MCF 10A (cell line): ENCODE measurements around the gene XAB2. TPM values are rescaled to one million over a fixed set of nuclear protein-coding genes. Genes with fewer than 3 reads are reported as not detected.
A peak's percentile ranks its signal among the peaks of the same experiment; 100 is the strongest.

ENCODE experiments used
- BruUV-seq: library from RNA; stranded (reverse); fragments of 400-500 nt; replicated peaks from 2 replicates; lab custom pipeline; 2021; lab: Mats Ljungman, UMichigan
- CTCF ChIA-PET: fragments of 300-600 bp; sonication (Branson Sonifier 250); formaldehyde crosslinking; extraction: SDS; loops from one replicate; lab custom pipeline; 2021; ENCODE audit warnings: antibody characterized with exemption, inconsistent platforms; lab: Yijun Ruan, JAX
- POLR2A ChIA-PET: fragments of 300-600, 350-650 bp; sonication (Branson Sonifier 250); formaldehyde crosslinking; extraction: SDS; loops from one replicate; lab custom pipeline; 2020; ENCODE audit warnings: antibody characterized with exemption, inconsistent platforms; lab: Yijun Ruan, JAX
- DNase-seq: peaks from one replicate; pipeline ENCODE4 v3.0.0-alpha.2; 2018; ENCODE audit not compliant: unreplicated experiment
- H3K27ac Mint-ChIP-seq: one replicate; pipeline ENCODE4 v1.8.0; 2022; ENCODE audit warnings: mild to moderate bottlenecking, low read depth, mixed read lengths; ENCODE audit not compliant: unreplicated experiment
- H3K27me3 Mint-ChIP-seq: one replicate; pipeline ENCODE4 v1.8.0; 2022; ENCODE audit warnings: mixed read lengths; ENCODE audit not compliant: insufficient read depth, unreplicated experiment
- H3K36me3 Mint-ChIP-seq: one replicate; pipeline ENCODE4 v1.8.0; 2022; ENCODE audit warnings: mild to moderate bottlenecking, moderate library complexity, mixed read lengths; ENCODE audit not compliant: insufficient read depth, unreplicated experiment
- H3K4me1 Mint-ChIP-seq: one replicate; pipeline ENCODE4 v1.8.0; 2022; ENCODE audit warnings: mixed read lengths; ENCODE audit not compliant: insufficient read depth, unreplicated experiment
- H3K4me3 Mint-ChIP-seq: one replicate; pipeline ENCODE4 v1.8.0; 2022; ENCODE audit warnings: mild to moderate bottlenecking, moderate library complexity, mixed read lengths; ENCODE audit not compliant: unreplicated experiment
- H3K9me3 Mint-ChIP-seq: one replicate; pipeline ENCODE4 v1.8.0; 2022; ENCODE audit warnings: mixed read lengths; ENCODE audit not compliant: unreplicated experiment
- intact Hi-C: fragments of 100-400 bp; cut with micrococcal nuclease; formaldehyde crosslinking; loops from 2 replicates; pipeline ENCODE4 v1.14.1; 2022
- total RNA-seq: library from RNA; stranded (reverse); gene quantifications from 2 replicates; pipeline ENCODE4 v1.2.3, GENCODE V29; 2022
- TF ChIP-seq, protein P1 (sequence below): fragments of 200-600 bp; IDR thresholded peaks from one replicate; pipeline ENCODE4 v1.8.0; 2022; ENCODE audit warnings: antibody characterized with exemption, mild to moderate bottlenecking; ENCODE audit not compliant: unreplicated experiment

XAB2 gene
- total RNA-seq, 1 experiment from 2014 or later, result 28.7 TPM

DNA sequence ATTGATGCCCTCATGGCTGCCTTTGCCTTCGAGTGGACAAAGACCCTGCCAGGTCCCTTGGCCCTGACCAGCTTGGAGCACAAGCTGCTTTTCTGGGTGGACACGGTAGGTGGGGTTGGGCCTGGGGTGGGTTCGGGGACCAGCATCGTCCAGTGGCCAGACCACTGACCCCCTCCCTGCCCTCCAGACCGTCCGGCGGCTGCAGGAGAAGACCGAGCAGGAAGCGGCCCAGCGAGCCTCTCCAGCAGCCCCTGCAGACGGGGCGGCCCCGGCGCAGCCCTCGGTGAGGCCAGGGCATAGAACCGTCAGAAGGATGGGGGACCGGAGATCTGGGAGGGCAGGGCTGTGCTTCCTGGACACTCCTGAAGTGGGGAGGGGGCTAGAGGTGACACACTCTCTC, 23.1 kb downstream of the XAB2 start:
- H3K4me1 Mint-ChIP-seq, result no peaks in the 10 kb centered on the region
- CTCF ChIA-PET, result interaction anchor here (0.6 to 1.5 kb wide), 3 partner anchors 46 to 246 kb away, joined by 3 read pairs; no protein-coding TSS in a partner anchor
- BruUV-seq, result no TSS peak
- peaks cover 22% of the 10 kb centered on the region for H3K36me3 Mint-ChIP-seq
- DNase-seq, result no peak
- POLR2A ChIA-PET, result interaction anchor here (1.4 to 3.2 kb wide), 2 partner anchors 13 to 23 kb away, joined by 7 to 14 read pairs; partner anchors contain the start of genes PET100 and XAB2
- no peak overlapping the region for H3K4me3 Mint-ChIP-seq
- intact Hi-C loops, result no loop called here
- H3K27ac Mint-ChIP-seq, result no peak overlapping the region
- no peaks in the 10 kb centered on the region for H3K27me3 Mint-ChIP-seq
- H3K9me3 Mint-ChIP-seq, result peaks cover 7% of the 10 kb centered on the region
- TF ChIP-seq, protein P1, sequence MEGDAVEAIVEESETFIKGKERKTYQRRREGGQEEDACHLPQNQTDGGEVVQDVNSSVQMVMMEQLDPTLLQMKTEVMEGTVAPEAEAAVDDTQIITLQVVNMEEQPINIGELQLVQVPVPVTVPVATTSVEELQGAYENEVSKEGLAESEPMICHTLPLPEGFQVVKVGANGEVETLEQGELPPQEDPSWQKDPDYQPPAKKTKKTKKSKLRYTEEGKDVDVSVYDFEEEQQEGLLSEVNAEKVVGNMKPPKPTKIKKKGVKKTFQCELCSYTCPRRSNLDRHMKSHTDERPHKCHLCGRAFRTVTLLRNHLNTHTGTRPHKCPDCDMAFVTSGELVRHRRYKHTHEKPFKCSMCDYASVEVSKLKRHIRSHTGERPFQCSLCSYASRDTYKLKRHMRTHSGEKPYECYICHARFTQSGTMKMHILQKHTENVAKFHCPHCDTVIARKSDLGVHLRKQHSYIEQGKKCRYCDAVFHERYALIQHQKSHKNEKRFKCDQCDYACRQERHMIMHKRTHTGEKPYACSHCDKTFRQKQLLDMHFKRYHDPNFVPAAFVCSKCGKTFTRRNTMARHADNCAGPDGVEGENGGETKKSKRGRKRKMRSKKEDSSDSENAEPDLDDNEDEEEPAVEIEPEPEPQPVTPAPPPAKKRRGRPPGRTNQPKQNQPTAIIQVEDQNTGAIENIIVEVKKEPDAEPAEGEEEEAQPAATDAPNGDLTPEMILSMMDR, result no peak

DNA sequence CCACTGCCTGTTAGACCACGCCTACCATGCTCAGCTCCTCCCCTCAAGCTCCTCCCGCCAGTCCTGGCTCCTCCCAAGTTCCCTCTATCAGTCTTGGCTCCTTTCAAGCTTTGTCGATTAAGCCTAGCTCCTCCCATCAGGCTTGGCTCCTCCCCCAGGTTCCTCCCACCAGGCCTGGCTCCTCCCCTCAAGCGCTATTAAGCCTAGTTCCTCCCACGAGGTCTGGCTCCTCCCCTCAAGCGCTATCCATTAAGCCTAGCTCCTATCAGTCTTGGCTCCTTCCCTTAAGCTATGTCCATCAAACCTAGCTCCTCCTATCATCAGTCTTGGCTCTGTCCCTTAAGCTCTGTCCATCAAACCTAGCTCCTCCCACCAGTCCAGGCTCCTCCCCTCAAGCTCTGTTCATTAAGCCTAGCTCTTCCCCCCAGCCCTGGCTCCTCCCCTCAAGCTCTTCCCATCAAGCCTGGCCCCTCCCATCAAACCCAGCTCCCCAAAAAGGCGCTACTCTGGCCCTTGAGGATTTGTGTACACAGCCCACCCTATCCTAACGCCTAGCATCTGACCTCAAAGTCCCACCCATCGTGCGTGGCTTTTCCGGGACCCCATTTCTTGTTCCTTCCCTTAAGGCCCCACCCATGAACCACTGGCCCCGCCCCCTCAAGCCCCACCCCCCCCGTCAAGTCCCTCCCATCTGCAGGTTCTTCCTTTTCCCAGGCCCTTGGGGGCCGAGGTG, 23.7 kb downstream of the XAB2 start:
- Mint-ChIP-seq H3K27me3 (no peaks in the 10 kb centered on the region), H3K36me3 (peaks cover 22% of the 10 kb centered on the region), H3K27ac (no peak overlapping the region), H3K4me3 (no peak overlapping the region), H3K9me3 (peaks cover 7% of the 10 kb centered on the region), H3K4me1 (no peaks in the 10 kb centered on the region)
- TF ChIP-seq, protein P1, result no peak
- ChIA-PET POLR2A (interaction anchor here (0.7 to 3.2 kb wide), 3 partner anchors 13 to 1149 kb away, joined by 3 to 14 read pairs (median 7); partner anchors contain the start of genes PET100 and XAB2), CTCF (interaction anchor here (0.6 to 2.2 kb wide), 7 partner anchors 37 to 278 kb away, joined by 3 to 7 read pairs (median 3); partner anchors contain the start of gene TRAPPC5)
- DNase-seq, result peak; percentile 42
- no TSS peak for BruUV-seq
- intact Hi-C loops, result no loop called here

DNA sequence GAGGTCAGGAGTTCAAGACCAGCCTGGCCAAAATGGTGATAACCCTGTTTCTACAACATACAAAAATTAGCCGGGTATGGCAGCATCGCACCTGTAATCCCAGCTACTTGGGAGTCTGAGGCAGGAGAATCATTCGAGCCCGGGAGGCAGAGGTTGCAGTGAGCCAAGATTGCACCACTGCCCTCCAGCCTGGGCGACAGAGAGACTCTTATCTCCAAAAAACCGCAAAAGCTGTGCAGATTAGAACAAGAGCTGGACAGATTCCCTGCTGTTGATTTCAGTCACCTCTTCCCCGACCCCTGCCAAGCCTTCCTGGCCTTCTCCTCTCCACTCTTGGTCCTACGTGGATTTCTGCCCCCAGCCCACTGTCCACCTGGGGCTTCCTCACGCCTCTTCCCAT, 25.4 kb downstream of the XAB2 start:
- H3K9me3 Mint-ChIP-seq, result peaks cover 7% of the 10 kb centered on the region

More for the DNA sequence above, 25.4 kb downstream of the XAB2 start:
- Mint-ChIP-seq H3K4me3 (no peak overlapping the region), H3K36me3 (peaks cover 8% of the 10 kb centered on the region), H3K27me3 (no peaks in the 10 kb centered on the region), H3K27ac (no peak overlapping the region), H3K4me1 (no peaks in the 10 kb centered on the region)
- no TSS peak for BruUV-seq
- intact Hi-C loops, result no loop called here
- no peak for DNase-seq
- CTCF ChIA-PET, result interaction anchor here (0.6 to 2.2 kb wide), 2 partner anchors 36 to 46 kb away, joined by 3 to 7 read pairs; no protein-coding TSS in a partner anchor
- TF ChIP-seq, protein P1, result no peak
- POLR2A ChIA-PET, result interaction anchor here (0.6 kb wide), 1 partner anchor 280 kb away, joined by 3 read pairs; no protein-coding TSS in a partner anchor
